Putamen (tissue), 1 donor: ENCODE data around the gene HTR1A.

Experiments used
- DNase-seq: peaks from one replicate; pipeline ENCODE4 v3.0.0-alpha.2; 2016; ENCODE audit warnings: low spot score

The HTR1A gene

GRCh38 chr5:63962279-63962678 lies at the start of gene HTR1A:
Gene HTR1A (minus strand): TSS chr5:63962445. CDS start chr5:63961719, 726 bp downstream.
- no peak for DNase-seq

GRCh38 chr5:64003966-64004365 lies 41.7 kb upstream of the HTR1A start:
- no peak for DNase-seq

- peak; percentile 16 for DNase-seq
These were observed 37.9 kb upstream of the HTR1A start for GRCh38 chr5:64000096-64000495.

GRCh38 chr5:63987053-63987452 lies 24.8 kb upstream of the HTR1A start:
- DNase-seq: no peak

- no peak for DNase-seq
These were observed 19.6 kb upstream of the HTR1A start for GRCh38 chr5:63981864-63982263.

- no peak for DNase-seq
These were observed 1.7 kb upstream of the HTR1A start for GRCh38 chr5:63963926-63964325.

GRCh38 chr5:63963080-63963735 lies 963 bp upstream of the HTR1A start:
- DNase-seq: peak; percentile 22

- DNase-seq: no peak
These were observed 565 bp downstream of the HTR1A start for GRCh38 chr5:63961598-63962161.

GRCh38 chr5:63961125-63961597 lies 1.1 kb downstream of the HTR1A start:
- DNase-seq: no peak

- DNase-seq: no peak
These were observed 1.6 kb downstream of the HTR1A start for GRCh38 chr5:63960646-63961045.

GRCh38 chr5:63959177-63959982 lies 2.9 kb downstream of the HTR1A start:
- DNase-seq: peak; percentile 9

- no peak for DNase-seq
These were observed 3.6 kb downstream of the HTR1A start for GRCh38 chr5:63958654-63959053.

- no peak for DNase-seq
These were observed 4.6 kb downstream of the HTR1A start for GRCh38 chr5:63957617-63958016.

- DNase-seq: no peak
These were observed 9.0 kb downstream of the HTR1A start for GRCh38 chr5:63953217-63953616.

GRCh38 chr5:63935103-63935502 lies 27.1 kb downstream of the HTR1A start:
- no peak for DNase-seq

- DNase-seq: no peak
These were observed 30.4 kb downstream of the HTR1A start for GRCh38 chr5:63931836-63932235.

GRCh38 chr5:63928451-63928850 lies 33.8 kb downstream of the HTR1A start:
- DNase-seq: no peak

GRCh38 chr5:63923914-63924313 lies 38.3 kb downstream of the HTR1A start:
- no peak for DNase-seq

- no peak for DNase-seq
These were observed 42.3 kb downstream of the HTR1A start for GRCh38 chr5:63919763-63920478.

- DNase-seq: no peak
These were observed 45.5 kb downstream of the HTR1A start for GRCh38 chr5:63916786-63917185.

- DNase-seq: no peak
These were observed 50.4 kb downstream of the HTR1A start for GRCh38 chr5:63911871-63912270.
